Stimulated activated CD4-positive, alpha-beta T cell treated with anti-CD3 and anti-CD28 coated beads, Interleukin-4, amount 100 ng/mL, for 1 hour (primary cell): ENCODE measurements around the gene ZFR2.
A peak's percentile ranks its signal among the peaks of the same experiment; 100 is the strongest.
"Not testable (repeated sequence)": the region's sequence is repeated elsewhere in the genome, so short reads cannot be mapped to it uniquely, and the experiment has no call there.

Source experiments
- DNase-seq: peaks from one replicate; pipeline ENCODE4 v3.0.0-alpha.2; 2020

ZFR2 gene

DNA sequence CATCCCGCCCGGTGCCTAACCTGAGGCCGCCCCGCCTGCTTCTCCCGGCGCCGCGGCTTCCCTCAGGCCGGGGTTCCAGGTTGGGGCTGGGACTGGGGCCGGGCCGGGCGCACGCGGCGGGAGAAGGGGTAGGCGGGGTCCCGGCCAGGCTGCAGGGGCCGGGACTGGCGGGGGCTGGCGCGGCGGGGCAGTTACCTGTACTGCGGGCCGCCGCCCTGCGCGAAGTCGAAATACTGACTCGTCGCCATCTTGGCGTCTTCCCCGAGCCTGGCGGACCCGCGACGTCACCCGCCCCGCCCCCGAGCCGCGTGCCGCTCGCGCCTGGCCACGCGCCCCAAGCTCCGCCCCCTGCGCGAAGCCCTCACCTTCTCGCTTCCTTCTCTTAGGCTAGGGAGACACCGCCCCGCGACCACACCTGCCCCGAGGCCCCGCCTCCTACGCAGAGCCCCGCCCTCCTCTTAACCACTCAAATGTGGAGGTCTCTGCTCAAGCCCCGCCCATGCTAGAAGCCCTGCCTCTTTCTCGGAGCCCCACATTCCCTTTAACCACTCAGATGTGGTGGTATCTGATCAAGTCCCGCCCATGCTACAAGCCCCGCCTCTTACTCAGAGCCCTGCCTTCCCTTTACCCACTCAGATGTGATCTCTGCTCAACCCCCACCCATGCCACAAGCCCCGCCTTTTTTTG lies at the start of gene ZFR2:
TSS of gene ZFR2 (minus strand) at position 269 of the 687 bp plus-strand sequence. CDS start at position 248, 21 bp downstream.
- peak; percentile 37 for DNase-seq

DNA sequence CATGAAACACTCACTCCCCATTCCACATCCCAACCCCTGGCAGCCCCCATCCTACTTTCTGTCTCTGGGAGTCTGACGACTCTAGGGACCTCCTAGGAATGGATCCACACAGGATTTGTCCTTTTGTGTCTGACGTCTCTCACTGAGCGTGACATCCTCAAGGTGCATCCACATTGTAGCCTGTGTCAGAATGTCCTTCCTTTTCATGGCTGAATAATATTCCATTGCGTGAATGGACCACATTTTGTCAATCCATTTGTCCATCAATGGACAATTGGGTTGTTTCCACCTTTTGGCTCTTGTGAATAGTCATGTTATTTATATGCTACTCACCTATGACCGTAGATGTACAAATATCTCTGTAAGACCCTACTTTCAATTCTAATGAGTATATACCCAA lies 47.2 kb upstream of the ZFR2 start:
- DNase-seq = no peak

DNA sequence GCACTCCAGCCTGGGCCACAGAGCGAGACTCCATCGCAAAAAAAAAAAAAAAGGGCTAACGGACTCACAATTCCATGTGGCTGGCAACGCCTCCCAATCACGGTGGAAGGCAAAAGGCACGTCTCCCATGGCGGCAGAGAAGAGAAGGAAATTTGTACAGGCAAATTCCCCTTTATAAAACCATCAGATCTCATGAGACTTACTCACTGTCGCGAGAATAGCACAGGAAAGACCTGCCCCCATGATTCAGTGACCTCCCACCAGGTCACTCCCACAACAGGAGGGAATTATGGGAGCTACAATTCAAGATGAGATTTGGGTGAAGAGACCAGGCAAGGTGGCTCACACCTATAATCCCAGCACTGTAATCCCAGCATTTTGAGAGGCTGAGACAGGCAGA lies 45.4 kb upstream of the ZFR2 start:
- no peak for DNase-seq

DNA sequence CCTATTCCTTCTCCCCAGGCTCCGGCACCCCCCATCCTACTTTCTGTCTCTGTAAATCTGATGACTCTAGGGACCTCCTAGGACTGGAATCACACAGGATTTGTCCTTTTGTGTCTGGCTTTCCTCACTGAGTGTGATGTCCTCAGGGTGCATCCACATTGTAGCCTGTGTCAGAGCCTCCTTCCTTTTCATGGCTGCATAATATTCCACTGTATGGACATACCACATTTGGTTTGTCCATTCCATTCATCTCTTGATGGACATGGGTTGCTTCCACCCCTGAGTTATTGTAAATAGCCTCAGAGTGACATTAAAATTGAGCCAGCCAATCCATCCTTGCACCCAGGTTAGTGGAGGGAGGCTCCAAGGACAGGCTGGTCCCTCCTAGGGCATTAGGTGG lies 41.3 kb upstream of the ZFR2 start:
- no peak for DNase-seq

DNA sequence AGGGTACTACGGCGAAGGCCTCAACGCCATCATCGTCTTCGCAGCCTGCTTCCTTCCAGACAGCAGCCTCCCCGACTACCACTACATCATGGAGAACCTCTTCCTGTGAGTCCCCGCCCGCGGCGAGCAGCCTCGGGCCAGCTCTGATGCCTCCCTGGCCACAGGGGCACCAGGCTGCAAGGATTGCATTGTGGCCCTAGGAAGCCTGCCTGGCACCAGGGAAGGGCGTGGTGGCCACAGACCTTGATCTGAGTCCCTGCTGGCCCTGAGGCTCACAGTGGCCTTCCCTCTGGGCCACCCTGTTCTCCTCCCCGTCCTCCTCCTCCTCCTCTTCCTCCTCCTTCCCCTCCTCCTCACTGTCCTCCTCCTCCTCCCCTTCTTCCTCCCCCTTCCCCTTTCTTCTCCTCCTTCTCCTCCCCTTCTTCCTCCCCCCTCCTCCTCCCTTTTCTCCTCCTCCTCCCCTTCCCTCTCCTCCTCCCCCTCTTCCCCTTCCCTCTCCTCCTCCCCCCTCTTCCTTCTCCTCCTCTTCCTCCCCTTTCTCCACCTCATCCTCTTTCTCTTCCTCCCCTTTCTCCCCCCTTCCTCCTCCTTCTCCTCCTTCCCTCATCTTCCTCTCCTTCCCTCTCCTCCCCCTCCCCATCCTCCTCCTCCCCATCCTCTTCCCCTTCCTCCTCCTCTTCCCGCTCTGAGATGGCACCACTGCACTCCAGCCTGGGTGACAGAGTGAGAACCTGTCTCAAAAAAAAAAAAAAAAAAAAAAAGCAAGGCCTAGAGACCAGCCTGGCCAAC lies 39.6 kb upstream of the ZFR2 start:
- no peak for DNase-seq

DNA sequence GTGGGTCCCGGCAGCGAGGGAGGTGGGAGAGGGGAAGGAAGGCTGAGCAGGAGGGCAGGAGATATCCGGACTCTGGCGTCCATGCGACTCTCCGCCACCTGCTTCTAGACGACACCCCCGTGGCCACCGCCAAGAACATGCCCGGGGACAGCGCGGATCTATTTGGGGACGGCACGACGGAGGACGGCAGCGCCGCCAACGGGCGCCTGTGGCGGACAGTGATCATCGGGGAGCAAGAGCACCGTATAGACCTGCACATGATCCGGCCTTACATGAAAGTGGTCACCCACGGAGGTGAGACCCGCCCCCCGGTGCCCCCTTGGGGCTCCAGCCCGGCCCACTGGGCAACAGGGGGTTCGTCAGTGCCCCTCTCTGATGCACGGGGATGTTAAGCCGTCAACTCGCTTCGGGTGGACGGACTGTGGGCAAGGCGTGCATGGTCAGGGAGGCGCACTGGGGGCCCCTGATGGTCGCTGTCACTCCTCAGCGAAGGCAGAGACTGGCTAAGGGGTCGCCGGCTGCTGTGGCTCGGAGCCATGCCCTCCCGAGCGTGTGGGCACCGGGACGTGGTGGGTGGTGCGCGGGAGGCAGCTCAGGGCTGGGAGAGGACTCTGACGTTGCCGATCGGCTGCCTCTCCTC lies 38.9 kb upstream of the ZFR2 start:
- DNase-seq = no peak

DNA sequence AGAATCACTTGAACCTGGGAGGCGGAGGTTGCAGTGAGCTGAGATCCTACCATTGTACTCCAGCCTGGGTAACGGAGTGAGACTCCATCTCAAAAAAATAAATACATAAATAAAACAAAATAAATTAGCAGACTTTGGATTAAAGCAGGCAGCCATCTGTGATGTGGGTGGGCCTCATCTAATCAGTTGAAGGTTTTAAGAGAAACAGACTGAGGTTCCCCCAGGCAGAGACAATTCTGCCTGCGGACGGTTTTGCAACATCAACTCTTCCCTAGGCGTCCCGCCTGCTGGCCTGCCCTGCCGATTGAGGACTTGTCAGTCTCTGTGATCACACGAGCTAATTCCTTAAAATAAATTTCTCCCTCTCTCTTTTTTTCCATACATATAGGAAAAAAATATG lies 35.4 kb upstream of the ZFR2 start:
- no peak for DNase-seq

DNA sequence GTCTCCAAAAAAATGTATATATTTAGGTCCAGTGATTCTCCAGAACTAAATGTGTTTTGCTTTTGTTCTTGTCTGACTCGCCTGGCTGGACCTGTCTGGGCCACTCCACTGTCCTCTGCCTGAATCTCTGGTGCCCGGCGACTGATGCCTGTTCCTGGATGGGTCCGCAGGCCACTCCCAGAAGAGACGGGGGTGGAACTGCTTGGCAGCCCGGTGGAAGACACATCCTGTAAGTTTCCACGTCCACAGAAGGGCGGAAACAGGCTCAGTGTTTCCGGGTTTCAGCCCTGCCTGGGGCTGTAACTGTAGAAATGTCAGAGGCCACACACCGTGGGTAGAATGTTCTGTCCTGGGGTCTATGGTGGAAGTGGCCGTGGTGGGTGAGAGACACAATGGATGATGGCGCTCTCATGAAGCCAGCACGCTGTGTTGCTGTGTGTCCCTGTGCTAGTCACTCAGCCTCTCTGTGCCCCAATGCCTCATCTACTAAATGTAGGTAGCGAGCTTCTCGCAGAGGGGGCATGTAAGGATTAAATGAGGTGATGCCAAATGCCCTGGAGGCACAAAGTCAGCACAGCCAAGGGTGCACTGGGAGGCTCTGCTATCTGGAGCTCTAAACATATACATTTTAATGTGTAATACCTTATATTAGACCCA lies 33.6 kb upstream of the ZFR2 start:
- DNase-seq = no peak

DNA sequence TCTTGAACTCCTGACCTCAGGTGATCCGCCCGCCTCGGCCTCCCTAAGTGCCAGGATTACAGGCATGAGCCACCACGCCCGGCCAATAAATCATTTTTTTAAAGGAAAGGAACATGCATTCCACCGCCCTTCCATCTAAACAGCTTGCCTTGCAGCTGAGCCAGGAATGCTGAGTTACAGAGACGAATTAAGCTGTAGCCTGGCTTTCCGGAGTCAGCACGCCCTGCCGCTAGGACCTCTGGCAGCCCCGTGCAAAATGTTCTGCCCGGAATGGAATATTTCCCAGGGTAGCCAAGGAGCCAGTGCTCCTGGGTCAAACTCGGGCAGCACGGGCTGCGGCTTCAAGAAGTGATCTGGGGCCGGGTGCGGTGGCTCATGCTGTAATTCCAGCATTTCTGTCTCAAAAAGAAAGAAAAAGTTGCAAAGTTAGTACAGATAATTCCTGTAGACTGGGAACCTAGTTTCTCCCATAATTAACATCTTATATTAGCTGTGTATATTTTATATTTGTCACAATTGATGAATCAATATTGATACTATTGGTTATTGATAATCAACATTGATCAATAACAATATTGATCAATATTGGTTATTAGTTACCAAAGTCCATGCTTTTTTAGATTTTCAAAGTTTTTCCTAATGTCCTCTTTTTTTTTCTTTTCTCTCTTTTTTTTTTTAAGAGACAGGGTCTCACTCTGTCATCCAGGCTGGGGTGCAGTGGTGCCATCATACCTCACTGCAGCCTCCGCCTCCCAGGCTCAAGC lies 30.9 kb upstream of the ZFR2 start:
- no peak for DNase-seq

DNA sequence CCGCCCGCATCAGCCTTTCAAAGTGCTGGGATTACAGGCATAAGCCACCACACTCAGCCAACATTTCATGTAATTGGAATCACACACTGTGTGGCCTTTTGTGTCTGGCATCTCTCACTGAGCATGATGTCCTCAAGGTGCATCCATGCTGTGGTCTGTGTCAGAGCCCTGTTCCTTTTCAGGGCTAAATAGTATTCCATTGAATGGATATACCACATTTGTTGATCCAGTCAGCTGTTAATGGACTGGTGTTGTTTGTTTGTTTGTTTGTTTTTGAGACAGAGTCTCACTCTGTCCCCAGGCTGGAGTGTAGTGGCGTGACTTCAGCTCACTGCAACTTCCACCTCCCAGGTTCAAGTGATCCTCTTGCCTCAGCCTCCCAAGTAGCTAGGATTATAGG lies 29.6 kb upstream of the ZFR2 start:
- no peak for DNase-seq

DNA sequence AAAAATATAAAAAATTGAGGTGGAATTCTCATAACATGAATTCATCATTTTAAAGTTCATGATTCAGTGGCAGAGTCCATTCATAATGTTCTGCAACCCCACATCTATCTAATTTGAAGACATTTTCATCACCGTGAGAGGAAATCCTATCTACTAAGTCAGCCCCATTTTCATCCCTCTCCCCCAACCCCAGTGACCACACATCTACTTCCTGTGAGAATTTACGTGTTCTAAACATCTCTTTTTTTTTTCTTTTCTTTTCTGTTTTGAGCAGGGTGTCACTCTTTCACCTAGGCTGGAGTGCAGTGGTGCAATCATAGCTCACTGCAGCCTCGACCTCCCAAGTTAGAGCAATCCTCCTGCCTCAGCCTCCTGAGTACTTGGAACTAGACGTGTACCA lies 29.1 kb upstream of the ZFR2 start:
- DNase-seq = no peak

DNA sequence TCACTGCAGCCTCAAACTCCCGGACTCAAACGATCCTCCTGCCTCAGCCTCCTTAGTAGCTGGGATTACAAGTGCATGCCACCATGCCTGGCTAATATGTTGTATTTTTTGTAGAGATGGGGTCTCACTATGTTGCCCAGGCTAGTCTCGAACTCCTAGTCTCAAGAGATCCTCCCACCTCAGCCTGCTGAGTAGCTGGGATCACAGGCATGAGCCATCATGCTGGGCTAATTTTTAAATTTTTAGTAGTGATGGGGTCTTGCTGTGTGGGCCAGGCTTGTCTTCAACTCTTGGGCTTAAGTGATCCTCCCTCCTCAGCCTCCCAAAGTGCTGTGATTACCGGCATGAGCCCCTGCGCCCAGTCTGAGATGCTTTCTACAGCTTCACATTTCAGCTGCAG lies 26.9 kb upstream of the ZFR2 start:
- DNase-seq = no peak

DNA sequence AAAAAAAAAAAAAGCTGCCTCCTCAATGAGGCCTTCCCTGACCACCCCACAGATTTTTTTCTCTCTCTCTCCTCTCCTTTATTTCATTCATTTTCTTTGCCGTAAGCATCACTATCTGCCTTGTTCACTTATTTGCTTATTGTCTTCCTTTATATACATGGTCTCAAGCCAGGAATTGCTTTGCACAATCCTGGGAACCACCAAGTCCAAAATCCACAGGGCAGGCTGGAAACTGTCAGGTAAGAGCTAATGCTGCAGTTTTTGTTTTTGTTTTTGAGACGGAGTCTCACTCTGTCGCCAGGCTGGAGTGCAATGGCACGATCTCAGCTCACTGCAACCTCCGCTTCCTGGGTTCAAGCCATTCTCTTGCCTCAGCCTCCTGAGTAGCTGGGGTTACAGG lies 26.1 kb upstream of the ZFR2 start:
- DNase-seq = not testable (repeated sequence)

DNA sequence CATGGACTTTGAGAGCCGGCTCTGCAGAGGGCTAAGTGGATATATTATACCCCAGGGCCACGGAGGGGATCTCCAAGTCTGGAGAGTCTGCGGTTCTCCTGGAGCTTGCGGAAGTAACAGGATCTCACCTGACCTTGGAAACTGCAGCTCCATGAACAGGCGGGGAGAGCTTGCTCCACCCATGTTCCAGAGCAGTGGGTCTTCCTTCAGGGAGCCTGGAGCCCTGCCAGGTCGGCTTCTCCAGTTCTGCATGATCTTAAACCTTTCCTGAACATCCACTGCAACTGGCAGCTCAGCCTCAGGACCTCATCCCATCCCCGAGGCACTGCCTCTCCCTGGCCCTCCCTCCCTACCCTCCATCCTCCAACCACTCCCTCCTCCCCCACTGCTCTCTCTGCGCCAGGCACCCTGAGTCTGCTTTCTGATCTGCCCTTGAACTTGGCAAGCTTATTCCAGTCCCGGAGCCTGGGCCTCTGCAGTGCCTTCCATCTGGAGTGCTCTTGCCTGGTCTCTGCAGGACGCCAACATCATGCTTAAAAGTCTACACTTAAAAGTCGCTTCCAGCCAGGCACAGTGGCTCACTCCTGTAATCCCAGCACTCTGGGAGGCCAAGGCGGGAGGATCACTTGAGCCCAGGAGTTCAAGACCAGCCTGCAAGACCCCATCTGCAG lies 24.8 kb upstream of the ZFR2 start:
- no peak for DNase-seq

DNA sequence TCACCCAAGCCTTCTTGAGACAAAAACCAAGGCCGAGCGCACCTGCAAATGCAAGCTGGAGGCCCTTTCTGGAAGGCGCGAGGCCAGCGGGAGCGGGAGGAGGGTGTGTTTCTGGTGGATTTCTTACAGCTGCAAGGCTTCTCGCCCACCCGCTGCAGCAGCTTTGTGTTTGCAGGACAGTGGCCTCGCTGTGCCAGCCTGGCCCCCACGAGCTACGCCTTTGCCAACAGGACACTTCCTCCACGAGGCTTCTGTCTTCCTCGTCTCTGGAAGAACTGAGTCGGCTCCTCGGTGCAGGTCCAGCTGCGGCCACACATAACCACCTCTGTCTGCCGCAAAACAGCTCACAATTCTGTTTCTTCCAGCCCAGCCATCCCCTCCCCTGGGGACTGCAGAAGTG lies 21.8 kb upstream of the ZFR2 start:
- DNase-seq = no peak

DNA sequence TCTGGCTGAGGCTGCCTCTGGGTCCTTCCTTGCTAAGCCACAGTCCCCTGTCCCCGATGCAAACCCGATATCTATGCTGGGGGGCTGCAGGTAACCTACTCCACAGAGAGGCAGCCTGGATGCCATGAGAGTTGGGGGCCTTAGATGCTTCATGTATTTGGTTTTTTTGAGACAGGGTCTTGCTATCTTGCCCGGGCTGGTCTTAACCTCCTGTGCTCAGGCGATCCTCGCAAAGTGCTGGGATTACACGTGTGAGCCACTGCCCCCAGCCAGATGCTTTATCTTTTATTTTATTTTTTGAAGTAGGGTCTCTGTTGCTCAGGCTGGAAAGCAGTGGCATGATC lies 13.2 kb upstream of the ZFR2 start:
- no peak for DNase-seq

DNA sequence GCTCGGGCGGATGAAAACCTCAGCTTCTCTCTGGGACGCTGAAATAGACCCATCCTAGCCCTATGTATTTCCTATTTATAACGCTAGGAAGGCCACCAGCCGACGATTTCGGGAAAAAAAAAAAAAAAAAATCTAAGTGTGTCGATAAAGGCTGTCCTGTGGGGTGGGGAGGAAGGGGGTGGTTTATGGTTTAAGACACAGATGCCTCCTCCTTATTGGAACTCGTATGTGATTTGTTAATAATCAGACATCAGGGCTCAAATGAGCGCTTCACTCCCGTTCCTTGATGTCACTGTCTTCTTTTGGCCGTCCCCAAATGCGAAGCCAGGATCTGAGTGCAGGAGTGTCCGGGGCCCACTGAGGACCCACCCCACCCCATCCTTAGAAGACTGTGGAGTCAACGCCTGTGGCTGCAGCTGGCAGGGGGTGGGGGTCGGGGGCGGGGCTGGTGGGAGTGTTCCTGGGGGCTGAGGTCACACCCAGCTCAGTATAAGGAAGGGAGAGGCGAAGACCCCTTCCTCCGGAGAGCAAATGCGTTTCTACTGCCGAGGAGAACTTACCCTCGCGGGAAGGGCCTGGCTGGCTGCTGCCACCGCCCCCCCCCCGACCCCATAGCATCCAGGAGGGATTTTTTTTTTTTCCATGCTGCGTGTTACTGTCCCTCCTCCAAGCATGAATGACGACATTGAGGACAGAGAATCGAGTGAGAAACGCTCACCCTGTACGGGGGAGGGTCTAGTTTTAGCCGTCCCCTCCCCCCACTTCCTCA lies 12.6 kb upstream of the ZFR2 start:
- DNase-seq = no peak

DNA sequence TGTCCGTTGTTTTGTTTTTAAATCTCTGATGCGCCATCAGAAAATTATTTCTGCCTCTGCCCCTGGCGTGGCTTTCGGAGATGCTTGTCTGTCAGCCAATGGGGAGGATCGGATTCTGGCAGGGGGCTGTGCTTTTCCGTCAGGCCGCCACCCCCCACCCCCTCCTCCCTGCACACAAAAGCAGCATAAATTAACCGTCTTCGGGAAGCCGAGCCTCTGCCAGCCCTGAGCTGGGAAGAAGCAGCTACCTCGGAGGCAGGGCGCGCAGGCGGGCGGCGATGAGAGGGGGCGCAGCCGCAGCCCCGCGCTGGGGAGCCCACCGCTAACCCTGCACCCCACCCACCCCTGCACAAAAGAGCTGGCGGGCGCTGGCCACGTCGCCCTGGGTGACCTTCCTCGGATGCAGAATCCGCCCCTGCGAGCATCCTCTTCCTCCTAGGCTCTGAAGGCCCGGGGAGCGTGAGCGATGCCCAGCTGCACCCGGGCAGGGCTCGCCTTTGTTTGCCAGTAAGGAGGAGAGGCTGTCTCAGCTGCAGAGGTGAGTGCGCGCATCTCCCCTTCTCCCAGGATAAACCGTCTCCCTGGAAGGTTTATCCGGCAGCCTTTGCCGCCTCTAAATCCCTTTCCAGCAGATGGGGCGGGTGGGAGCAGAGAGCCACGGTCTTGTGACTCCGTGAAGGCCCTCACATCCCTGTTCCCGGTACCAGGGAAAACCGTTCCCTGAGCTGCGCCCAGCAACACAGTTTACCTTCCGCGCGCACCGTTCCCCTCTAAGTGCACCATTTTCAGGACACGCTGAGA lies 11.8 kb upstream of the ZFR2 start, which contains the start of gene ATCAY:
TSS of gene ATCAY (plus strand) at position 215 of the 801 bp plus-strand sequence. CDS start 5,083 bp downstream, outside the sequence.
- DNase-seq = no peak

DNA sequence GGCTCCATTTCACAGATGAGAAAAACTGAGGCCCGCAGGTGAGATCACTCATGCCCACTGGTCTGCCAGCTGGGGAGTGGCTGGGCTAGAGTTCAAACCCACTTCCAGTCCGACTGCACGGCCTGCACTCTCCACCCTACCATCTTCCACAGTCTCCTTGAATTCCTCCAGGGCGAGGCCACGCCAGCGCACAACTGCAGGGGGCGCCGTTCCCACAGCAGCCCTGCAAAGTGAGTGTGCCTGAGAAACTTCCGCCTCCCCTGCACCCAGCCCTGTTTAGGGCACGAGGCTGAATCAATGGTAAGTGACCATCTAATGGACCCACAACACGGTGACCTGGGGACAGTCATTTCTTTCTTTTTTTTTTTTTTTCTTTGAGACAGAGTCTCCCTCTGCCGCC lies 10.8 kb upstream of the ZFR2 start:
- no peak for DNase-seq

DNA sequence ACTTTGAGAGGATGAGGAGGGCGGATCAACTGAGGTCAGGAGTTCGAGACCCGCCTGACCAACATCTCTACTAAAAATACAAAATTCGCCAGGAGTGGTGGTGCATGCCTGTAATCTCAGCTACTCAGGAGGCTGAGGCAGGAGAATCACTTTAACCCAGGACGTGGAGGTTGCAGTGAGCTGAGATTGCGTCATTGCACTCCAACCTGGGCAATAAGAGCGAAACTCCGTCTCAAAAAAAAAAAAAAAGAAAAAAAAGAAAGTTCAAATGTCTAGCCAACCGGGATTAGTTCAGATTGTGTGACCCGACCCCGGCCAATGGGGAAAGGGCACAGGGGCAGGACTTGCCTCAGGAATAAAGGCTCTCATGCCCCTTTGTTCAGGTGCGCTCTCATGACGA lies 5.9 kb upstream of the ZFR2 start:
- DNase-seq = not testable (repeated sequence)

DNA sequence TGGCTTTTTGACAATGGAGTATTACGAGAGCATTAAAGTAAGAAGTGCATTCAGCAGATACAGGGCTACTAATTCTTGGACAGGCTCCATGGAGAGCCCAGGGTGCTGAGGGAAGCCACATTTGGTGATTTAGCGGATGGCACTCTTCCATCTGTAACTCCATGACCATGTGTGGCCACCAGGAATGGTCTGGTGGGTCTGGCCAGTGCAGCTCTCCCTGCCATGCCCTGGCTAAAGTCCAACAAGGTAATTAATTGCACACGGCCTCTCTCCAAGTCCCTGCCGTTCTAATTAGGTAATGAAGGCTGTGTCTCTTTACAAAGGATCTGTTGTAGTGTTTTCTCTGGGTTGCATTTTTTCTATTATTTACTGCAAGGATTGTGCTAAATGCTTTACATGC lies 4.3 kb upstream of the ZFR2 start:
- DNase-seq = no peak
